Fibroblast of mammary gland (primary cell): ENCODE measurements around the gene TMEM120A.
A peak's percentile ranks its signal among the peaks of the same experiment; 100 is the strongest.

Experiments
- DNase-seq: peaks from one replicate; pipeline ENCODE4 v3.0.0-alpha.2; 2010; ENCODE audit warnings: low read depth
- H3K4me3 ChIP-seq: 2 replicates; pipeline ENCODE4 v1.5.1; 2011; ENCODE audit warnings: low read depth, mild to moderate bottlenecking, low read length, moderate library complexity; ENCODE audit not compliant: control insufficient read depth
- CTCF ChIP-seq: conservative IDR thresholded peaks from 2 replicates; pipeline ENCODE4 v1.5.1; 2011; ENCODE audit warnings: low read depth, low read length, inconsistent platforms; ENCODE audit not compliant: control insufficient read depth, insufficient read depth

Gene TMEM120A

GRCh38 chr7:75966190-75966961 lies 28.0 kb downstream of the TMEM120A start:
- no peak overlapping the region for H3K4me3 ChIP-seq
- DNase-seq: peak; percentile 97
- TF ChIP-seq CTCF: no peak

- DNase-seq: no peak
- TF ChIP-seq CTCF: no peak
- no peak overlapping the region for H3K4me3 ChIP-seq
Observed at GRCh38 chr7:75965617-75966016, 28.8 kb downstream of the TMEM120A start.

- no peak overlapping the region for H3K4me3 ChIP-seq
- no peak for TF ChIP-seq CTCF
- DNase-seq: no peak
Observed at GRCh38 chr7:75963381-75963995, 30.9 kb downstream of the TMEM120A start.

GRCh38 chr7:75962607-75963380 lies 31.6 kb downstream of the TMEM120A start:
- TF ChIP-seq CTCF: no peak
- H3K4me3 ChIP-seq: no peak overlapping the region
- DNase-seq: peak; percentile 93

- DNase-seq: no peak
- TF ChIP-seq CTCF: no peak
- no peak overlapping the region for H3K4me3 ChIP-seq
Observed at GRCh38 chr7:75961218-75961617, 33.2 kb downstream of the TMEM120A start.

GRCh38 chr7:75960372-75960771 lies 34.0 kb downstream of the TMEM120A start:
- no peak for DNase-seq
- H3K4me3 ChIP-seq: no peak overlapping the region

More at GRCh38 chr7:75960372-75960771, 34.0 kb downstream of the TMEM120A start:
- TF ChIP-seq CTCF: no peak
